Endothelial cell of umbilical vein (primary cell): ENCODE measurements around the gene JAGN1. TPM values are rescaled to one million over a fixed set of nuclear protein-coding genes. Genes with fewer than 3 reads are reported as not detected.

Source experiments
- BruUV-seq: library from RNA; stranded (reverse); fragments of 400-500 nt; replicated peaks from 2 replicates; lab custom pipeline; 2021; lab: Mats Ljungman, UMichigan
- CTCF ChIA-PET: fragments of 300-600, 350-600 bp; sonication (Branson Sonifier 250); formaldehyde crosslinking; loops from one replicate; lab custom pipeline; 2021; ENCODE audit warnings: antibody characterized with exemption, inconsistent platforms; lab: Charles Lee
- POLR2A ChIA-PET: fragments of 300-600, 350-600 bp; sonication (Branson Sonifier 250); formaldehyde crosslinking; loops from one replicate; lab custom pipeline; 2021; ENCODE audit warnings: antibody characterized with exemption, inconsistent platforms; lab: Charles Lee
- DNase-seq: peaks from one replicate; pipeline ENCODE4 v3.0.0-alpha.2; 2011; ENCODE audit warnings: low read depth, low spot score
- FAIRE-seq: peaks from 2 replicates; lab custom pipeline; 2011; peaks lifted over from hg19 to GRCh38; lab: Jason Lieb, UNC
- H2AFZ ChIP-seq: 2 replicates; pipeline ENCODE4 v1.6.0; 2012; ENCODE audit warnings: low read depth, low read length, control low read depth, inconsistent platforms
- H3K27ac ChIP-seq: 2 replicates; pipeline ENCODE4 v1.5.1; 2011; ENCODE audit warnings: low read depth, mild to moderate bottlenecking, control low read depth, low read length, moderate library complexity; ENCODE audit not compliant: insufficient read depth
- H3K27me3 ChIP-seq, 2 experiments: 2 replicates each; pipeline versions ENCODE4 v1.6.0 to v1.6.1; 2011; ENCODE audit warnings: low read length in 2 of 2, mixed read lengths in 1 of 2; ENCODE audit not compliant: control insufficient read depth in 2 of 2, insufficient read depth in 2 of 2
- H3K36me3 ChIP-seq, 2 experiments: 2 replicates in 1 of 2; 3 replicates in 1 of 2; pipeline ENCODE4 v1.5.1; 2011; ENCODE audit warnings: low read length in 2 of 2, mild to moderate bottlenecking in 1 of 2, moderate library complexity in 1 of 2; ENCODE audit not compliant: control insufficient read depth in 2 of 2, insufficient read depth in 2 of 2; ENCODE audit errors: extremely low read depth in 1 of 2
- H3K4me1 ChIP-seq: 3 replicates; pipeline ENCODE4 v1.5.1; 2011; ENCODE audit warnings: mild to moderate bottlenecking, low read length; ENCODE audit not compliant: control insufficient read depth, insufficient read depth; ENCODE audit errors: extremely low read depth
- H3K4me2 ChIP-seq: 2 replicates; pipeline ENCODE4 v1.6.1; 2011; ENCODE audit warnings: low read length, control low read depth, mixed read lengths; ENCODE audit not compliant: insufficient read depth
- H3K4me3 ChIP-seq, 3 experiments: fragments of 200-600 bp in 1 of 3; sonication (generic), shearing (Covaris generic) in 1 of 3; replicated peaks in 1 of 3; 2 replicates each; pipeline ENCODE4 v1.5.1; 2011 to 2016; ENCODE audit warnings: control low read depth in 3 of 3, low read length in 3 of 3, mild to moderate bottlenecking in 2 of 3, inconsistent platforms in 1 of 3, low read depth in 1 of 3, moderate library complexity in 1 of 3; ENCODE audit not compliant: insufficient read depth in 1 of 3
- H3K79me2 ChIP-seq: 2 replicates; pipeline ENCODE4 v1.6.0; 2012; ENCODE audit warnings: low read length, inconsistent platforms; ENCODE audit not compliant: control insufficient read depth, insufficient read depth
- H3K9ac ChIP-seq: replicated peaks from 2 replicates; pipeline ENCODE3; 2011; ENCODE audit warnings: low read length, control low read depth; ENCODE audit not compliant: insufficient read depth; ENCODE audit errors: extremely low read depth
- H3K9me1 ChIP-seq: replicated peaks from 3 replicates; pipeline ENCODE4 v1.6.0; 2011; ENCODE audit warnings: mild to moderate bottlenecking, low read length; ENCODE audit not compliant: control insufficient read depth, insufficient read depth; ENCODE audit errors: extremely low read depth
- H3K9me3 ChIP-seq: replicated peaks from 2 replicates; pipeline ENCODE4 v1.5.1; 2012; ENCODE audit warnings: low read length, inconsistent platforms; ENCODE audit not compliant: control insufficient read depth, insufficient read depth
- H4K20me1 ChIP-seq: replicated peaks from 2 replicates; pipeline ENCODE3; 2011; ENCODE audit warnings: mild to moderate bottlenecking, low read length; ENCODE audit not compliant: control insufficient read depth, insufficient read depth; ENCODE audit errors: extremely low read depth
- CTCF ChIP-seq, 2 donors: IDR thresholded peaks; 1 replicate in 1 of 2; 2 replicates in 1 of 2; pipeline ENCODE4 v1.5.1; 2011; ENCODE audit warnings: low read length in 2 of 2, mild to moderate bottlenecking in 2 of 2, moderate library complexity in 2 of 2, control low read depth in 1 of 2, inconsistent platforms in 1 of 2, low read depth in 1 of 2; ENCODE audit not compliant: insufficient read depth in 1 of 2; ENCODE audit errors: extremely low read depth in 1 of 2
- GATA2 ChIP-seq: IDR thresholded peaks from 2 replicates; pipeline ENCODE4 v1.7.0; 2011; ENCODE audit warnings: low read depth, mild to moderate bottlenecking, moderate library complexity, mixed read lengths, low read length; ENCODE audit not compliant: insufficient read length, insufficient read depth
- MAX ChIP-seq: IDR thresholded peaks from 2 replicates; pipeline ENCODE4 v1.6.1; 2011; ENCODE audit not compliant: insufficient read depth, insufficient read length
- MYC ChIP-seq: IDR thresholded peaks from one replicate; pipeline ENCODE4 v1.6.1; 2011; ENCODE audit warnings: mild to moderate bottlenecking, low read depth, low read length
- POLR2A ChIP-seq: IDR thresholded peaks from 2 replicates; pipeline ENCODE4 v1.6.1; 2012; ENCODE audit warnings: low read depth, mild to moderate bottlenecking, control low read depth, low read length
- POLR2AphosphoS5 ChIP-seq: IDR thresholded peaks from 2 replicates; pipeline ENCODE4 v1.6.1; 2012; ENCODE audit warnings: low read depth, mild to moderate bottlenecking, control low read depth, low read length, moderate library complexity; ENCODE audit not compliant: insufficient read depth
- dilution Hi-C: fragments of 300-500 bp; cut with MboI; formaldehyde crosslinking; loops from one replicate; pipeline ENCODE4 v1.15.0; 2019; ENCODE audit warnings: low sequenced_read_pairs; ENCODE audit not compliant: extremely low pct_ligation_motif_present
- intact Hi-C: fragments of 100-400 bp; cut with micrococcal nuclease; formaldehyde crosslinking; loops from one replicate; pipeline ENCODE4 v1.10.0; 2022
- polyA plus RNA-seq, 4 experiments: library from polyadenylated mRNA; depleted of rRNA in 3 of 4; stranded (reverse) in 3 of 4; unstranded in 1 of 4; fragments of >200 nt; gene quantifications; 2 replicates each; pipeline versions ENCODE4 v1.2.1 to v1.2.3, GENCODE V29; 2011 to 2012; ENCODE audit warnings: missing spikeins in 1 of 4
- total RNA-seq: library from RNA; stranded (reverse); gene quantifications from 2 replicates; pipeline ENCODE4 v1.2.3, GENCODE V29; 2021

Gene JAGN1
- total and polyA plus RNA-seq, 2 donors (not counting 3 experiments of a cell fraction or from before 2014, with no cell fraction given) = 29.6 to 46.5 TPM

- no TSS peak for BruUV-seq
- no peak overlapping the region for H3K9ac ChIP-seq
- H3K9me3 ChIP-seq = no peaks in the 10 kb centered on the region
- no peaks in the 10 kb centered on the region for H4K20me1 ChIP-seq
- H3K9me1 ChIP-seq = no peaks in the 10 kb centered on the region
- ChIA-PET POLR2A (no interaction called here), CTCF (interaction anchor here (1.7 kb wide), 1 partner anchor 52 kb away, joined by 4 read pairs; no protein-coding TSS in a partner anchor)
- H3K27ac ChIP-seq = no peak overlapping the region
- H3K36me3 ChIP-seq = no peaks in the 10 kb centered on the region
- H3K4me1 ChIP-seq = no peaks in the 10 kb centered on the region
- peak overlapping the region; percentile 61 for H3K4me2 ChIP-seq
- H2AFZ ChIP-seq = peak overlapping the region; percentile 97
- DNase-seq (peak; percentile 29), FAIRE-seq (peak; percentile 64)
- peak overlapping the region in 1 of 3 experiments; percentile 27 for H3K4me3 ChIP-seq
- dilution Hi-C loops = no loop called here
- TF ChIP-seq CTCF (IDR thresholded peaks at IDR 0.05; ENCODE audit: extremely low read depth in 1 of 2, insufficient read depth in 1 of 2, low read depth in 1 of 2, low read length in 2 of 2) (peak; percentile 30 to 62), GATA2 (no peak)
- H3K27me3 ChIP-seq = no peaks in the 10 kb centered on the region
- no peaks in the 10 kb centered on the region for H3K79me2 ChIP-seq
- intact Hi-C loops = loop anchor here (1.0 kb wide), 2 partner anchors 53 to 70 kb away; no protein-coding TSS in a partner anchor
These were observed 27.9 kb upstream of the JAGN1 start for GRCh38 chr3:9862391-9863057.

- Histone ChIP-seq H2AFZ (peak overlapping the region; percentile 97), H3K27me3 (no peaks in the 10 kb centered on the region), H3K4me1 (no peaks in the 10 kb centered on the region), H4K20me1 (no peaks in the 10 kb centered on the region), H3K79me2 (no peaks in the 10 kb centered on the region), H3K9me1 (no peaks in the 10 kb centered on the region), H3K36me3 (no peaks in the 10 kb centered on the region), H3K4me2 (peak overlapping the region; percentile 61), H3K9ac (no peak overlapping the region), H3K4me3 (peak overlapping the region in 1 of 3 experiments; percentile 27), H3K9me3 (no peaks in the 10 kb centered on the region), H3K27ac (no peak overlapping the region)
- FAIRE-seq (no peak), DNase-seq (no peak)
- intact Hi-C loops (no loop called here), dilution Hi-C loops (no loop called here)
- TF ChIP-seq POLR2A (no peak), POLR2AphosphoS5 (no peak), MAX (no peak), CTCF (IDR thresholded peaks at IDR 0.05; ENCODE audit: extremely low read depth in 1 of 2, insufficient read depth in 1 of 2, low read depth in 1 of 2, low read length in 2 of 2) (no peak), MYC (no peak), GATA2 (no peak)
- POLR2A ChIA-PET = no interaction called here
- no TSS peak for BruUV-seq
- CTCF ChIA-PET = interaction anchor here (1.7 kb wide), 1 partner anchor 51 kb away, joined by 4 read pairs; no protein-coding TSS in a partner anchor
These were observed 27.2 kb upstream of the JAGN1 start for GRCh38 chr3:9863058-9863772.
